Peyer's patch (tissue), 4 donors: ENCODE measurements around the gene IL24.
A peak's percentile ranks its signal among the peaks of the same experiment; 100 is the strongest.

Experiments
- CTCF ChIP-seq, 6 experiments: fragments of 450-650 bp in 4 of 6; fragments of 200-600 bp in 2 of 6; sonication (generic) in 1 of 6; IDR thresholded peaks; one replicate each; pipeline ENCODE4 v1.5.1; 2017 to 2019; ENCODE audit warnings: antibody characterized with exemption in 6 of 6, mild to moderate bottlenecking in 3 of 6, moderate library complexity in 1 of 6
- POLR2A ChIP-seq, 2 donors: fragments of 450-650 bp; IDR thresholded peaks; one replicate each; pipeline ENCODE4 v1.5.1; 2017; ENCODE audit warnings: antibody characterized with exemption in 2 of 2, mild to moderate bottlenecking in 2 of 2, moderate library complexity in 2 of 2

- TF ChIP-seq CTCF (IDR thresholded peaks at IDR 0.05) (peak in 3 of 6 experiments; percentile 26 to 32 (median 31)), POLR2A (IDR thresholded peaks at IDR 0.05) (no peak)
These were observed 40.4 kb upstream of the IL24 start for GRCh38 chr1:206856674-206857464.
